Neural cell (in vitro differentiated cells): ENCODE results near the gene ROCK1. TPM values are rescaled to one million over a fixed set of nuclear protein-coding genes. Genes with fewer than 3 reads are reported as not detected.

Experiments
- H2AFZ ChIP-seq: fragments of 200-600, 300-800 bp; sonication (generic), shearing (Covaris generic); 2 replicates; pipeline ENCODE4 v1.6.0; 2014; ENCODE audit warnings: low read depth, mild to moderate bottlenecking, antibody characterized with exemption, low read length, moderate library complexity
- H3F3A ChIP-seq: fragments of 200-600 bp; shearing (Covaris generic); 2 replicates; pipeline ENCODE4 v1.6.1; 2016; ENCODE audit warnings: mild to moderate bottlenecking, moderate library complexity, mixed read lengths, antibody characterized with exemption, low read length; ENCODE audit not compliant: insufficient read depth, poor library complexity, severe bottlenecking
- H3K27ac ChIP-seq: fragments of 200-600, 300-800 bp; sonication (generic), shearing (Covaris generic); 2 replicates; pipeline ENCODE4 v1.5.1; 2014; ENCODE audit warnings: mild to moderate bottlenecking, low read length, moderate library complexity
- H3K27me3 ChIP-seq: fragments of 300-800, 200-600 bp; sonication (generic), shearing (Covaris generic); 2 replicates; pipeline ENCODE4 v1.6.0; 2014; ENCODE audit warnings: mild to moderate bottlenecking, low read depth, low read length, moderate library complexity; ENCODE audit not compliant: insufficient read depth
- H3K36me3 ChIP-seq: fragments of 300-800, 200-600 bp; sonication (generic), shearing (Covaris generic); 2 replicates; pipeline ENCODE4 v1.5.1; 2014; ENCODE audit warnings: mild to moderate bottlenecking, antibody characterized with exemption, low read length, moderate library complexity; ENCODE audit not compliant: insufficient read depth
- H3K4me2 ChIP-seq: fragments of 300-800, 200-600 bp; sonication (generic), shearing (Covaris generic); 2 replicates; pipeline ENCODE4 v1.6.0; 2014; ENCODE audit warnings: mild to moderate bottlenecking, low read length
- H3K4me3 ChIP-seq: fragments of 300-800, 200-600 bp; sonication (generic), shearing (Covaris generic); 2 replicates; pipeline ENCODE4 v1.5.1; 2014; ENCODE audit warnings: mild to moderate bottlenecking, low read length, moderate library complexity
- H3K79me2 ChIP-seq: fragments of 200-600 bp; shearing (Covaris generic); replicated peaks from 2 replicates; pipeline ENCODE4 v1.6.0; 2014; ENCODE audit warnings: mild to moderate bottlenecking, low read length, moderate library complexity; ENCODE audit not compliant: insufficient read depth
- H3K9ac ChIP-seq: fragments of 300-800, 200-600 bp; sonication (generic), shearing (Covaris generic); 2 replicates; pipeline ENCODE4 v1.6.1; 2016; ENCODE audit warnings: mild to moderate bottlenecking, low read length, mixed read lengths
- H3K9me2 ChIP-seq: fragments of 200-600 bp; shearing (Covaris generic); 2 replicates; pipeline ENCODE4 v1.6.1; 2016; ENCODE audit warnings: mild to moderate bottlenecking, low read length, mixed read lengths; ENCODE audit not compliant: insufficient read depth
- H3K9me3 ChIP-seq: fragments of 200-600, 300-800 bp; sonication (generic), shearing (Covaris generic); 2 replicates; pipeline ENCODE4 v1.6.1; 2016; ENCODE audit warnings: mild to moderate bottlenecking, mixed run types, low read length, moderate library complexity, mixed read lengths
- H4K20me1 ChIP-seq: fragments of 200-600 bp; shearing (Covaris generic); 2 replicates; pipeline ENCODE4 v1.6.1; 2016; ENCODE audit warnings: mild to moderate bottlenecking, mixed run types; ENCODE audit not compliant: insufficient read depth
- EP300 ChIP-seq: fragments of 450-650 bp; conservative IDR thresholded peaks from 2 replicates; pipeline ENCODE4 v1.6.1; 2014; ENCODE audit warnings: antibody characterized with exemption, mild to moderate bottlenecking, moderate library complexity; ENCODE audit not compliant: poor library complexity, severe bottlenecking
- EZH2 ChIP-seq: fragments of 200-600, 300-800 bp; shearing (Covaris generic), sonication (generic); IDR thresholded peaks from 2 replicates; pipeline ENCODE4 v1.6.1; 2014; ENCODE audit warnings: antibody characterized with exemption, low read length, borderline replicate concordance, mild to moderate bottlenecking; ENCODE audit not compliant: insufficient read depth, poor library complexity, severe bottlenecking
- MXI1 ChIP-seq: fragments of 450-650 bp; conservative IDR thresholded peaks from 2 replicates; pipeline ENCODE4 v1.6.1; 2014; ENCODE audit warnings: antibody characterized with exemption, mild to moderate bottlenecking; ENCODE audit not compliant: poor library complexity, severe bottlenecking
- POLR2AphosphoS5 ChIP-seq: IDR thresholded peaks from 2 replicates; pipeline ENCODE4 v1.6.1; 2012
- RAD21 ChIP-seq: fragments of 450-650 bp; conservative IDR thresholded peaks from 2 replicates; pipeline ENCODE4 v1.6.1; 2014; ENCODE audit warnings: antibody characterized with exemption, mild to moderate bottlenecking, moderate library complexity
- SMC3 ChIP-seq: fragments of 450-650 bp; conservative IDR thresholded peaks from 2 replicates; pipeline ENCODE4 v1.6.1; 2014; ENCODE audit warnings: antibody characterized with exemption, mild to moderate bottlenecking, moderate library complexity; ENCODE audit not compliant: poor library complexity
- TAF1 ChIP-seq: IDR thresholded peaks from 2 replicates; pipeline ENCODE4 v1.6.1; 2012; ENCODE audit warnings: low read depth
- polyA plus RNA-seq: library from polyadenylated mRNA; depleted of rRNA; stranded (reverse); fragments of >200 nt; gene quantifications from 2 replicates; pipeline ENCODE4 v1.2.3, GENCODE V29; 2014
- TF ChIP-seq, protein P1 (sequence below): fragments of 450-650 bp; IDR thresholded peaks from 2 replicates; pipeline ENCODE4 v1.5.1; 2014; ENCODE audit warnings: antibody characterized with exemption, mild to moderate bottlenecking, moderate library complexity; ENCODE audit not compliant: poor library complexity, severe bottlenecking
- TF ChIP-seq, protein P2 (sequence below): IDR thresholded peaks from 2 replicates; pipeline ENCODE4 v1.6.1; 2012; ENCODE audit warnings: borderline replicate concordance

The ROCK1 gene
- polyA plus RNA-seq, 1 donor from 2014 or later, result 43.0 TPM

DNA sequence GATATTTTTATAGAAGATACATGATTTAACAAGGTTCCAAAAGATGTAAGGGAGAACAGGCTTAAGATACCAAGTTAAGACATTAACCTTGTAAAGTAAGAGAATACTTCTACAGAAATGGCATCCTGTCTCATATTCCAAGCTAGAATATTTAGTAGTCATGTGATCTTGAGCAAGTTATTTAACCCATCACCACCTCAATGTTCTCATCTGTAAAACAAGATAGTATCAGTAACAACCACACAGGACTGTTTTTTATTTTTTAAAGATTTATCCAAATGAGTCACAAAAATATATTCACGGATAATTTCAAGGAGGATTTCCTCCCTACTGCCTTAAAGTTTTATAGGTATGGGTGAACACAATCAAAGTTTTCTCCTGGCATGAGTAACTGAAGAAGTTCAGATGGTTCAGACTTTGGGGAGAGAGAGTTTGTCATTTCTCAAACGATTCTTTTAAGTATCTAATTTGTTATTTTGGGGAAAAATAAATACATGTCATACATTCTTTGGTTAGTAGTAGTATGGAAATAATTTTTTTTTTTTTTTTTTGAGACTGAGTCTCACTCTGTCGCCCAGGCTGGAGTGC lies 25.9 kb downstream of the ROCK1 start:
- H3K9ac ChIP-seq, result no peak overlapping the region
- no peaks in the 10 kb centered on the region for H3K27me3 ChIP-seq
- H3K4me2 ChIP-seq, result no peak overlapping the region
- H3K9me2 ChIP-seq, result no peaks in the 10 kb centered on the region
- TF ChIP-seq, protein P1, sequence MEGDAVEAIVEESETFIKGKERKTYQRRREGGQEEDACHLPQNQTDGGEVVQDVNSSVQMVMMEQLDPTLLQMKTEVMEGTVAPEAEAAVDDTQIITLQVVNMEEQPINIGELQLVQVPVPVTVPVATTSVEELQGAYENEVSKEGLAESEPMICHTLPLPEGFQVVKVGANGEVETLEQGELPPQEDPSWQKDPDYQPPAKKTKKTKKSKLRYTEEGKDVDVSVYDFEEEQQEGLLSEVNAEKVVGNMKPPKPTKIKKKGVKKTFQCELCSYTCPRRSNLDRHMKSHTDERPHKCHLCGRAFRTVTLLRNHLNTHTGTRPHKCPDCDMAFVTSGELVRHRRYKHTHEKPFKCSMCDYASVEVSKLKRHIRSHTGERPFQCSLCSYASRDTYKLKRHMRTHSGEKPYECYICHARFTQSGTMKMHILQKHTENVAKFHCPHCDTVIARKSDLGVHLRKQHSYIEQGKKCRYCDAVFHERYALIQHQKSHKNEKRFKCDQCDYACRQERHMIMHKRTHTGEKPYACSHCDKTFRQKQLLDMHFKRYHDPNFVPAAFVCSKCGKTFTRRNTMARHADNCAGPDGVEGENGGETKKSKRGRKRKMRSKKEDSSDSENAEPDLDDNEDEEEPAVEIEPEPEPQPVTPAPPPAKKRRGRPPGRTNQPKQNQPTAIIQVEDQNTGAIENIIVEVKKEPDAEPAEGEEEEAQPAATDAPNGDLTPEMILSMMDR, result no peak
- no peak for TF ChIP-seq RAD21
- TF ChIP-seq POLR2AphosphoS5, result no peak
- TF ChIP-seq, protein P2, sequence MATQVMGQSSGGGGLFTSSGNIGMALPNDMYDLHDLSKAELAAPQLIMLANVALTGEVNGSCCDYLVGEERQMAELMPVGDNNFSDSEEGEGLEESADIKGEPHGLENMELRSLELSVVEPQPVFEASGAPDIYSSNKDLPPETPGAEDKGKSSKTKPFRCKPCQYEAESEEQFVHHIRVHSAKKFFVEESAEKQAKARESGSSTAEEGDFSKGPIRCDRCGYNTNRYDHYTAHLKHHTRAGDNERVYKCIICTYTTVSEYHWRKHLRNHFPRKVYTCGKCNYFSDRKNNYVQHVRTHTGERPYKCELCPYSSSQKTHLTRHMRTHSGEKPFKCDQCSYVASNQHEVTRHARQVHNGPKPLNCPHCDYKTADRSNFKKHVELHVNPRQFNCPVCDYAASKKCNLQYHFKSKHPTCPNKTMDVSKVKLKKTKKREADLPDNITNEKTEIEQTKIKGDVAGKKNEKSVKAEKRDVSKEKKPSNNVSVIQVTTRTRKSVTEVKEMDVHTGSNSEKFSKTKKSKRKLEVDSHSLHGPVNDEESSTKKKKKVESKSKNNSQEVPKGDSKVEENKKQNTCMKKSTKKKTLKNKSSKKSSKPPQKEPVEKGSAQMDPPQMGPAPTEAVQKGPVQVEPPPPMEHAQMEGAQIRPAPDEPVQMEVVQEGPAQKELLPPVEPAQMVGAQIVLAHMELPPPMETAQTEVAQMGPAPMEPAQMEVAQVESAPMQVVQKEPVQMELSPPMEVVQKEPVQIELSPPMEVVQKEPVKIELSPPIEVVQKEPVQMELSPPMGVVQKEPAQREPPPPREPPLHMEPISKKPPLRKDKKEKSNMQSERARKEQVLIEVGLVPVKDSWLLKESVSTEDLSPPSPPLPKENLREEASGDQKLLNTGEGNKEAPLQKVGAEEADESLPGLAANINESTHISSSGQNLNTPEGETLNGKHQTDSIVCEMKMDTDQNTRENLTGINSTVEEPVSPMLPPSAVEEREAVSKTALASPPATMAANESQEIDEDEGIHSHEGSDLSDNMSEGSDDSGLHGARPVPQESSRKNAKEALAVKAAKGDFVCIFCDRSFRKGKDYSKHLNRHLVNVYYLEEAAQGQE, result no peak
- TF ChIP-seq TAF1, result no peak
- TF ChIP-seq SMC3, result no peak
- TF ChIP-seq MXI1, result no peak
- no peak for TF ChIP-seq EP300
- no peak for TF ChIP-seq EZH2
- no peak overlapping the region for H2AFZ ChIP-seq
- no peaks in the 10 kb centered on the region for H3K36me3 ChIP-seq
- no peak overlapping the region for H3K27ac ChIP-seq
- H3K4me3 ChIP-seq, result no peak overlapping the region
- no peaks in the 10 kb centered on the region for H3F3A ChIP-seq
- peaks cover 89% of the 10 kb centered on the region for H3K79me2 ChIP-seq
- no peaks in the 10 kb centered on the region for H3K9me3 ChIP-seq
- H4K20me1 ChIP-seq, result no peaks in the 10 kb centered on the region

DNA sequence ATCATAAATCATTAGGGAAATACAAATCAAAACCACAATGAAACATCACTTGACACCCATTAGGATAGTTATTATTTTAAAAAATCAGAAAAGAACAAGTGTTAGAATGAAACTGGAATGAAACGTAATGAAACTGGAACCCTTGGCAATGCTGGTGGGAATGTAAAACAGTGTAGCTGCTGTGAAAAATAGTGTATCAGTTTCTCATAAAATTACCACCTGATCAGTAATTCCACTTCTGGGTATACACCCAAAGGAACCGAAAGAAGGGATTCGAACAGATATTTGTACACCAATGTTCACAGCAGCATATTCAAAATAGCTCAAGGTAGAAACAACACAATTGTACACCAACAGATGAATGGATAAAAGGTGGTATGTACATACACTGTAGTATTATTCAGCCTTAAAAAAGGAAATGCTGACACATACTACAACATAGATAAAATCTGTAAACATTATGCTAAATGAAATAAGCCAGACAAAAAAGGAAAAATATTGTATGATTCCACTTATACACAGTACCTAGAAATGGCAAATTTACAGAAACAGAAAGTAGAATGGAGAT lies 27.0 kb downstream of the ROCK1 start:
- no peak for TF ChIP-seq RAD21
- no peak for TF ChIP-seq EZH2
- TF ChIP-seq, protein P2, result no peak
- no peak for TF ChIP-seq SMC3
- no peak for TF ChIP-seq TAF1
- no peak for TF ChIP-seq EP300
- TF ChIP-seq POLR2AphosphoS5, result no peak
- TF ChIP-seq MXI1, result no peak
- TF ChIP-seq, protein P1, result no peak
- H2AFZ ChIP-seq, result no peak overlapping the region
- no peaks in the 10 kb centered on the region for H3K36me3 ChIP-seq
- no peaks in the 10 kb centered on the region for H3K9me3 ChIP-seq
- H3K9me2 ChIP-seq, result no peaks in the 10 kb centered on the region
- H3K27ac ChIP-seq, result no peak overlapping the region
- no peak overlapping the region for H3K9ac ChIP-seq
- H3K27me3 ChIP-seq, result no peaks in the 10 kb centered on the region
- H3K4me2 ChIP-seq, result no peak overlapping the region
- no peaks in the 10 kb centered on the region for H3F3A ChIP-seq
- H3K4me3 ChIP-seq, result no peak overlapping the region
- H3K79me2 ChIP-seq, result peaks cover 92% of the 10 kb centered on the region
- no peaks in the 10 kb centered on the region for H4K20me1 ChIP-seq
